GM18520 (cell line): ENCODE data around the gene FAM13A.
"Not testable (repeated sequence)": the region's sequence is repeated elsewhere in the genome, so short reads cannot be mapped to it uniquely, and the experiment has no call there.

Experiments
- ATAC-seq: cut with Tn5 transposase; IDR thresholded peaks from one replicate; pipeline ENCODE4 v1.9.1; 2021; ENCODE audit not compliant: unreplicated experiment

Gene FAM13A

DNA sequence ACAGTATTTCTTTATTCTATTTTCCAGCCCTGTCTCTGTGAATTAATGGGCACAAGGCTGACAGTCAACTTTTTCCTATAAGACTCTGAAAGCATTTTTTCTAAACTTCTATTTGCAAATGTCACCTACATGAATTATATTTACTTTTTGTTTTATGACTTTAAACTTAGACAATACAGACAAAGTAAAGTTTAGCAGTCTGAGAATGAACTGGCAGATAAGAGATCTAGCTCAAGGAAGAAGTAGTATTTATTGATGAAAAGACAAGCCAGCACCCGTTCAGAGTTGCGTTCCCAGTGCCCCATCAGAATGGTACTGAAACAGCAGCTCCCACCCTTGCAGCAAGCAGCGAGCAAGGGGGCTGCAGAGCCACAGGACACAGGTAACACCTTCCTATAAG, 148.5 kb downstream of the FAM13A start:
- no peak for ATAC-seq

GRCh38 chr4:88908003-88908402, 149.0 kb downstream of the FAM13A start:
- no peak for ATAC-seq

DNA sequence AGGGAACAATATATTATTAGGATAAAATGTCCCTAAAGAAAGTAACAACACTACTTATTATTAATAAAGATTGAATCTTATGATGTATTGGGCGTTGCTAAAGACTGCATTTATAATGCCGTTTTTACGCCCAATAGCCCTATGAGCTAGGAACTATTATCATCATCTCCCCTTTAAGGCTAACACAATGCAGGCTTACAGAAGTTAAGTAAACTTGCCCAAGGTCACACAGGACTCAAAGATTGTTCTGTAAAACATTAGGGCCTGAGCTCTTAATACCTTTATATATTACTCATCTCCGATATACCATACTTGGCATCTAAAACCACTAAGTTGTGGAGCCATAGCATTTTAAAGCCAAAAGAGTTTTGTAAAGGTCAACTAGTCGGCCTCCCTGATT, 149.5 kb downstream of the FAM13A start:
- ATAC-seq = no peak

- not testable (repeated sequence) for ATAC-seq
These were observed 152.7 kb downstream of the FAM13A start for GRCh38 chr4:88904240-88904639.

DNA sequence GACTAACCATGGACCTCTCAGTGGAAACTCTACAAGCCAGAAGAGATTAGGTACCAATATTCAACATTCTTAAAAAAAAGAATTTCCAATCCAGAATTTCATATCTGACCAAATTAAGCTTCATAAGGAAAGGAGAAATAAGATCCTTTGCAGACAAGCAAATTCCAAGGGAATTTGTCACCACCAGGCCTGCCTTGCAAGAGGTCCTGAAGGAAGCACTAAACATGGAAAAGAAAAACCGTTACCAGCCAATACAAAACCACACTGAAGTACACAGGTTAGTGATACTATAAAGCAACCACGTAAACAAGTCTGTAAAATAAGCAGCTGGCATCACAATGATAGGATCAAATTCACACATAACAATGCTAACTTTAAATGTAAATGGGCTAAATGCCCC, 156.6 kb downstream of the FAM13A start:
- no peak for ATAC-seq

DNA sequence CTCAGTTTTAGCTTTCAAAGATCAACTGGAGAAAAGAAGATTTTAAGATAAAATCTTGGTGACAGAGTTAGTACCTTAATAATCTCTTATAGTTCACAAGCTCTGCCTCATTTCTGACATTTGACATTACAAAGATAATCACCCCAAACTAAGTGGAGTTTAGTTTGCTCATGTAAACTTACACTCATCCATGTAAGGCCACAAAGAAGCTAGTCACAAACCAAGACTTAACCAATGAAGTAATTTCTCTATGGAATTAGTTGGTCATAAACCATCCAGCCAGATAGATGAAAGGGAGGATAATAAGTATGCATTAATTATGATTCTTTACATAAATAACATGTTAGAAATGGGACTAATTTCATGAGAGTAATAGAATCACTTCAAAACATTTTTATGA, 159.2 kb downstream of the FAM13A start:
- no peak for ATAC-seq

- no peak for ATAC-seq
These were observed 159.8 kb downstream of the FAM13A start for GRCh38 chr4:88897180-88897579.

GRCh38 chr4:88893961-88894360, 163.0 kb downstream of the FAM13A start:
- ATAC-seq = no peak

- ATAC-seq = no peak
These were observed 164.3 kb downstream of the FAM13A start for GRCh38 chr4:88892646-88893045.

GRCh38 chr4:88891636-88892035, 165.3 kb downstream of the FAM13A start:
- no peak for ATAC-seq

DNA sequence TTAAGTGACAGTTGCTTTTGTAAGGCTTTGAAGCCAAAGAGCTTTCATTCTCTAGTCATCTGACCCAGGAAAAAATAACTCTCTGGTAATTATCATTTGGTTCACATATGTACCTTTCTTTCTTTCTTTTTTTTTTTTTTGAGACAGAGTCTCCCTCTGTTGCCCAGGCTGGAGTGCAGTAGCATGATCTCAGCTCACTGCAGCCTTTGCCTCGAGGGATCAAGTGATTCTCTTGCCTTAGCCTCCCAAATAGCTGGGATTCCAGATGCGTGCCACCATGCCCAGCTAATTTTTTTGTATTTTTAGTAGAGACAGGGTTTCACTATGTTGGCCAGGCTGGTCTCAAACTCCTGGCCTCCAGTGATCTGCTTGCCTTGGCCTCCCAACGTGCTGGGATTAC, 169.6 kb downstream of the FAM13A start:
- ATAC-seq = not testable (repeated sequence)

DNA sequence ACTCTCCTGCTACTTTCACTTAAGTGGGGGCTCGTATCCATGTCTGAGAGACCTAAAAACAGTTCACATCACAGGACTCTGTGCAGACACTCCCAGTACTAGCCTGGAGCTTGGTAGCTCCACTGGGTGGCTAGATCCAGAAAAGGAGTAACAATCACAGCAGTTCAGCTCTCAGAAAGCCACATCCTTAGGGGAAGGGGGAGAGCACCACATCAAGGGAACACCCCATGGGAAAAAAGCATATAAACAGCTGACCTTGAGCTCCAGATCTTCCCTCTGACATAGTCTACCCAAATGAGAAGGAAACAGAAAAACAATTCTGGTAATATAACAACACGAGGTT, 175.8 kb downstream of the FAM13A start:
- no peak for ATAC-seq

- ATAC-seq = no peak
These were observed 176.3 kb downstream of the FAM13A start for GRCh38 chr4:88880501-88881226.

DNA sequence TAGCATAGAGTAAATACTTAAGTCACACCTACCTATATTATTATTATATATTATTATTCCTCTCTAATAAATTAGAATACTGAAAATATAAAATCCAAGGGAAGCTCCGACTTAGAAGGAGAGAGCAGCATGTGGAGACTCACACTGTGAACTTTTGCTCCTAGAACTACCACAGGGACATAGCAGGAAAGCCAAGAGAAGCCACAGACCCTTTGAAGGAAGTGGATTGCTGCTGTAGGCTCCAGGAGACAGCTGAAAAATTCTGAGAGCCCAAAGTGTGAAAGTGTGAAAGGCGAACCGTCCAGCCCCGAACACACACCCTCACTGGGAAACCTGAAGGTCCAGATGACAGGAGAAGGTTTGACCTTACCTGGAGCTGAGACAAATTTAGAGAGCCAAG, 177.0 kb downstream of the FAM13A start:
- no peak for ATAC-seq

- no peak for ATAC-seq
These were observed 178.3 kb downstream of the FAM13A start for GRCh38 chr4:88878642-88879041.

- no peak for ATAC-seq
These were observed 186.6 kb downstream of the FAM13A start for GRCh38 chr4:88870428-88870827.

- ATAC-seq = no peak
These were observed 188.5 kb downstream of the FAM13A start for GRCh38 chr4:88868510-88868909.

- no peak for ATAC-seq
These were observed 190.0 kb downstream of the FAM13A start for GRCh38 chr4:88866862-88867550.

DNA sequence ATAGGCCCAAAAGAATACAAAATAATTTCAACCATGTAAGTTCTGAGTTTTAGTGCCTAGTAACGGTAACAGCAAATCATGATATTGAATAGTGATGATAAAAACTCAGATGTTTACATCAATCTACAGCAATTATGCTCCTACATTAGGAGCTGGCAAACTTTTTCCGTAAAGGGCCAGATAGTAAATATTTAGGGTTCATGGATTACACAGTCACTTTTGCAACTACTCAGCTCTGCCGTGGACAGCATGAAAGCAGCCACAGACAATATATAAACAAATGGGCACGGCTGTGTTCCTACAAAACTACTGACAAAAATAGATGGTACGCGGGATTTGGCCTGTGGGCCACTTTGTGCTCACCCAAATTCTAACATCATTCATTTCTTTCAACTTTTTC, 191.5 kb downstream of the FAM13A start:
- ATAC-seq = no peak

GRCh38 chr4:88865046-88865445, 191.9 kb downstream of the FAM13A start:
- ATAC-seq = no peak

- no peak for ATAC-seq
These were observed 196.4 kb downstream of the FAM13A start for GRCh38 chr4:88860586-88860985.

DNA sequence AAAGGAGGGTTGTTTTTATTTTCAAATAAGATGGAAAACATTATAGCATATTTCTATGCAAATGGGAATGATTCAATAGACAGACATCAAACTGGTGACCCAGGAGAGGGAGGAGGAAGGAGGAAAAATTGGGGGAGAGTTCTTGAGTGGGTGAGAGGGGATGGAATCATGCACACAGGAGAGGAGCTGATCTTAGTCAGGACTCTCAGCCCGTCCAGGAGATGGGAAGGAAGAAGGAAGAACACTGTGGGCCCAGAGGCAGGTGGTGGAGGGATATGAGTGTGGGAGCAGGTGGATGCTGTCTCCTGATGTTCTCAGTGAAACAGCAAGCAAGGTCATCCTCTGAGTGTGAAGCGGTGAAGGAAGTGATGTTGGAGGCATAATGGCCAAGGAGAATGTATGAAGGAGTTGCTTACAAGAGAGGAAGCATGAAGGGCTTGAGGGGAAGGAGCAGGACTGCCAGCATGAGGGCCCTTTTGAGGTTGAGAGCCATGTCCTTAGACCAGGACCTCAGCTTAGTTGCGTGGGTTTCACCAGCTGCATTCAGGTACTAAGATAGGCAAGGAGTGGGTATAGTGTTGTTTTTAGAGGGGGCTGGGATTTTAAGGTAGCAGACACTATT, 197.7 kb downstream of the FAM13A start:
- ATAC-seq = no peak
